Neural cell (in vitro differentiated cells): Measurements from ENCODE around the gene OR10H5. TPM values are rescaled to one million over a fixed set of nuclear protein-coding genes. Genes with fewer than 3 reads are reported as not detected.
"Not testable (repeated sequence)": the region's sequence is repeated elsewhere in the genome, so short reads cannot be mapped to it uniquely, and the experiment has no call there.

Source experiments
- H2AFZ ChIP-seq: fragments of 200-600, 300-800 bp; sonication (generic), shearing (Covaris generic); 2 replicates; pipeline ENCODE4 v1.6.0; 2014; ENCODE audit warnings: low read depth, mild to moderate bottlenecking, antibody characterized with exemption, low read length, moderate library complexity
- H3F3A ChIP-seq: fragments of 200-600 bp; shearing (Covaris generic); 2 replicates; pipeline ENCODE4 v1.6.1; 2016; ENCODE audit warnings: mild to moderate bottlenecking, moderate library complexity, mixed read lengths, antibody characterized with exemption, low read length; ENCODE audit not compliant: insufficient read depth, poor library complexity, severe bottlenecking
- H3K27ac ChIP-seq: fragments of 200-600, 300-800 bp; sonication (generic), shearing (Covaris generic); 2 replicates; pipeline ENCODE4 v1.5.1; 2014; ENCODE audit warnings: mild to moderate bottlenecking, low read length, moderate library complexity
- H3K27me3 ChIP-seq: fragments of 300-800, 200-600 bp; sonication (generic), shearing (Covaris generic); 2 replicates; pipeline ENCODE4 v1.6.0; 2014; ENCODE audit warnings: mild to moderate bottlenecking, low read depth, low read length, moderate library complexity; ENCODE audit not compliant: insufficient read depth
- H3K36me3 ChIP-seq: fragments of 300-800, 200-600 bp; sonication (generic), shearing (Covaris generic); 2 replicates; pipeline ENCODE4 v1.5.1; 2014; ENCODE audit warnings: mild to moderate bottlenecking, antibody characterized with exemption, low read length, moderate library complexity; ENCODE audit not compliant: insufficient read depth
- H3K4me2 ChIP-seq: fragments of 300-800, 200-600 bp; sonication (generic), shearing (Covaris generic); 2 replicates; pipeline ENCODE4 v1.6.0; 2014; ENCODE audit warnings: mild to moderate bottlenecking, low read length
- H3K4me3 ChIP-seq: fragments of 300-800, 200-600 bp; sonication (generic), shearing (Covaris generic); 2 replicates; pipeline ENCODE4 v1.5.1; 2014; ENCODE audit warnings: mild to moderate bottlenecking, low read length, moderate library complexity
- H3K79me2 ChIP-seq: fragments of 200-600 bp; shearing (Covaris generic); replicated peaks from 2 replicates; pipeline ENCODE4 v1.6.0; 2014; ENCODE audit warnings: mild to moderate bottlenecking, low read length, moderate library complexity; ENCODE audit not compliant: insufficient read depth
- H3K9ac ChIP-seq: fragments of 300-800, 200-600 bp; sonication (generic), shearing (Covaris generic); 2 replicates; pipeline ENCODE4 v1.6.1; 2016; ENCODE audit warnings: mild to moderate bottlenecking, low read length, mixed read lengths
- H3K9me2 ChIP-seq: fragments of 200-600 bp; shearing (Covaris generic); 2 replicates; pipeline ENCODE4 v1.6.1; 2016; ENCODE audit warnings: mild to moderate bottlenecking, low read length, mixed read lengths; ENCODE audit not compliant: insufficient read depth
- H3K9me3 ChIP-seq: fragments of 200-600, 300-800 bp; sonication (generic), shearing (Covaris generic); 2 replicates; pipeline ENCODE4 v1.6.1; 2016; ENCODE audit warnings: mild to moderate bottlenecking, mixed run types, low read length, moderate library complexity, mixed read lengths
- H4K20me1 ChIP-seq: fragments of 200-600 bp; shearing (Covaris generic); 2 replicates; pipeline ENCODE4 v1.6.1; 2016; ENCODE audit warnings: mild to moderate bottlenecking, mixed run types; ENCODE audit not compliant: insufficient read depth
- CTCF ChIP-seq: fragments of 450-650 bp; IDR thresholded peaks from 2 replicates; pipeline ENCODE4 v1.5.1; 2014; ENCODE audit warnings: antibody characterized with exemption, mild to moderate bottlenecking, moderate library complexity; ENCODE audit not compliant: poor library complexity, severe bottlenecking
- EP300 ChIP-seq: fragments of 450-650 bp; conservative IDR thresholded peaks from 2 replicates; pipeline ENCODE4 v1.6.1; 2014; ENCODE audit warnings: antibody characterized with exemption, mild to moderate bottlenecking, moderate library complexity; ENCODE audit not compliant: poor library complexity, severe bottlenecking
- EZH2 ChIP-seq: fragments of 200-600, 300-800 bp; shearing (Covaris generic), sonication (generic); IDR thresholded peaks from 2 replicates; pipeline ENCODE4 v1.6.1; 2014; ENCODE audit warnings: antibody characterized with exemption, low read length, borderline replicate concordance, mild to moderate bottlenecking; ENCODE audit not compliant: insufficient read depth, poor library complexity, severe bottlenecking
- MXI1 ChIP-seq: fragments of 450-650 bp; conservative IDR thresholded peaks from 2 replicates; pipeline ENCODE4 v1.6.1; 2014; ENCODE audit warnings: antibody characterized with exemption, mild to moderate bottlenecking; ENCODE audit not compliant: poor library complexity, severe bottlenecking
- POLR2AphosphoS5 ChIP-seq: IDR thresholded peaks from 2 replicates; pipeline ENCODE4 v1.6.1; 2012
- RAD21 ChIP-seq: fragments of 450-650 bp; conservative IDR thresholded peaks from 2 replicates; pipeline ENCODE4 v1.6.1; 2014; ENCODE audit warnings: antibody characterized with exemption, mild to moderate bottlenecking, moderate library complexity
- SMC3 ChIP-seq: fragments of 450-650 bp; conservative IDR thresholded peaks from 2 replicates; pipeline ENCODE4 v1.6.1; 2014; ENCODE audit warnings: antibody characterized with exemption, mild to moderate bottlenecking, moderate library complexity; ENCODE audit not compliant: poor library complexity
- TAF1 ChIP-seq: IDR thresholded peaks from 2 replicates; pipeline ENCODE4 v1.6.1; 2012; ENCODE audit warnings: low read depth
- polyA plus RNA-seq: library from polyadenylated mRNA; depleted of rRNA; stranded (reverse); fragments of >200 nt; gene quantifications from 2 replicates; pipeline ENCODE4 v1.2.3, GENCODE V29; 2014
- TF ChIP-seq, protein P1 (sequence below): IDR thresholded peaks from 2 replicates; pipeline ENCODE4 v1.6.1; 2012; ENCODE audit warnings: borderline replicate concordance

Gene OR10H5
- polyA plus RNA-seq, 1 donor from 2014 or later: not detected

GRCh38 chr19:15831626-15832025 is 44.2 kb downstream of the OR10H5 start (continued):
- no peak for TF ChIP-seq CTCF

DNA sequence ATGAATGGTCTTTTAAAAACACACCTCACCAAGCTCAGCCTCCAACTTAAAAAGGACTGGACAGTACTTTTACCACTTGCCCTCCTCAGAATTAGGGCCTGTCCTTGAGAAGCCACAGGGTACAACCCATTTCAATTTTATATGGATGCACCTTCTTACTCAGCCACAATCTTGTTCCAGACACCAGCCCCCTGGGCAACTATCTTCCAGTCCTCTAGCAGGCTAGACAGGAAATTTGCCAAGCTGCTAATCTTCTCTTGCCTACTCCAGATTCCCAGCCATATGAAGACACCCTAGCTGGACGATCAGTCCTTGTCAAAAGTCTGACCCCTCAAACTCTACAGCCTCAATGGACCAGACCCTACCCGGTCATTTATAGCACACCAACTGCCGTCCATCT is 46.8 kb downstream of the OR10H5 start:
- H3K9ac ChIP-seq, H3K4me2 ChIP-seq, H2AFZ ChIP-seq, H4K20me1 ChIP-seq, H3K36me3 ChIP-seq, H3K4me3 ChIP-seq, H3K9me3 ChIP-seq, H3K9me2 ChIP-seq, H3K27me3 ChIP-seq, H3F3A ChIP-seq, H3K79me2 ChIP-seq, H3K27ac ChIP-seq: not testable (repeated sequence)

DNA sequence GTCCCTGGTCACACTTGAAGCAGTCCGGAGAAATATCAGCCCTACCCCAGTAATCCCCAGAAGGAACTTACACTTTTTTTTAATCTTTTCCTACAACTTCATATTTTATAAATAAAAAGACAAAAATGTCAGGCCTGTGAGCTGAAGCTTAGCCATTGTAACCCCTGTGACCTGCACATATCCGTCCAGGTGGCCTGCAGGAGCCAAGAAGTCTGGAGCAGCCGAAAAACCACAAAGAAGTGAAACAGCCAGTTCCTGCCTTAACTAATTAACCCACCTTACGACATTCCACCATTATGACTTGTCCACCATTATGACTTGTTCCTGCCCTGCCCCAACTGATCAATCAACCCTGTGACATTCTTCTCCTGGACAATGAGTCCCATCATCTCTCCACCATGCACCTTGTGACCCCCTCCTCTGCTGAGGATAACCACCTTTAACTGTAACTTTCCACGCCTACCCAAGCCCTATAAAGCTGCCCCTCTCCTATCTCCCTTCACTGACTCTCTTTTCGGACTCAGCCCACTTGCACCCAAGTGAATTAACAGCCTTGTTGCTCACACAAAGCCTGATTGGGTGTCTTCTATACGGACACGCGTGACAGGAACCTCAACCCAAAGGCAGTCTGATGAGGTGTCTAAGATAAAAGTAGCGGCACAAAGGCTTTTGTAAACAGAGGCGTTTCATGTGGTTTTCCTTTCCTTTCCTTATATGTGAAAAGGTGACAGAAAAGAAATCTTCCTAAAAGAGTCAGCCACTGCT is 48.3 kb downstream of the OR10H5 start:
- not testable (repeated sequence) for H3K9ac ChIP-seq, H3K4me2 ChIP-seq, H2AFZ ChIP-seq, H3K27ac ChIP-seq, H3K9me2 ChIP-seq, H3K27me3 ChIP-seq, H4K20me1 ChIP-seq, H3K79me2 ChIP-seq, H3K9me3 ChIP-seq, H3K36me3 ChIP-seq, H3K4me3 ChIP-seq, H3F3A ChIP-seq

- no peak for TF ChIP-seq RAD21
- TF ChIP-seq EZH2: no peak
- no peak for TF ChIP-seq SMC3
- no peak for TF ChIP-seq MXI1
- no peak for TF ChIP-seq CTCF
- TF ChIP-seq TAF1: no peak
- no peak for TF ChIP-seq POLR2AphosphoS5
- no peak for TF ChIP-seq EP300
- TF ChIP-seq, protein P1, sequence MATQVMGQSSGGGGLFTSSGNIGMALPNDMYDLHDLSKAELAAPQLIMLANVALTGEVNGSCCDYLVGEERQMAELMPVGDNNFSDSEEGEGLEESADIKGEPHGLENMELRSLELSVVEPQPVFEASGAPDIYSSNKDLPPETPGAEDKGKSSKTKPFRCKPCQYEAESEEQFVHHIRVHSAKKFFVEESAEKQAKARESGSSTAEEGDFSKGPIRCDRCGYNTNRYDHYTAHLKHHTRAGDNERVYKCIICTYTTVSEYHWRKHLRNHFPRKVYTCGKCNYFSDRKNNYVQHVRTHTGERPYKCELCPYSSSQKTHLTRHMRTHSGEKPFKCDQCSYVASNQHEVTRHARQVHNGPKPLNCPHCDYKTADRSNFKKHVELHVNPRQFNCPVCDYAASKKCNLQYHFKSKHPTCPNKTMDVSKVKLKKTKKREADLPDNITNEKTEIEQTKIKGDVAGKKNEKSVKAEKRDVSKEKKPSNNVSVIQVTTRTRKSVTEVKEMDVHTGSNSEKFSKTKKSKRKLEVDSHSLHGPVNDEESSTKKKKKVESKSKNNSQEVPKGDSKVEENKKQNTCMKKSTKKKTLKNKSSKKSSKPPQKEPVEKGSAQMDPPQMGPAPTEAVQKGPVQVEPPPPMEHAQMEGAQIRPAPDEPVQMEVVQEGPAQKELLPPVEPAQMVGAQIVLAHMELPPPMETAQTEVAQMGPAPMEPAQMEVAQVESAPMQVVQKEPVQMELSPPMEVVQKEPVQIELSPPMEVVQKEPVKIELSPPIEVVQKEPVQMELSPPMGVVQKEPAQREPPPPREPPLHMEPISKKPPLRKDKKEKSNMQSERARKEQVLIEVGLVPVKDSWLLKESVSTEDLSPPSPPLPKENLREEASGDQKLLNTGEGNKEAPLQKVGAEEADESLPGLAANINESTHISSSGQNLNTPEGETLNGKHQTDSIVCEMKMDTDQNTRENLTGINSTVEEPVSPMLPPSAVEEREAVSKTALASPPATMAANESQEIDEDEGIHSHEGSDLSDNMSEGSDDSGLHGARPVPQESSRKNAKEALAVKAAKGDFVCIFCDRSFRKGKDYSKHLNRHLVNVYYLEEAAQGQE: no peak
- no peaks in the 10 kb centered on the region for H3F3A ChIP-seq
- H3K27ac ChIP-seq: no peak overlapping the region
- peaks cover 8% of the 10 kb centered on the region for H3K9me3 ChIP-seq
- H3K4me3 ChIP-seq: no peak overlapping the region
- no peak overlapping the region for H3K9ac ChIP-seq
- no peaks in the 10 kb centered on the region for H4K20me1 ChIP-seq
- no peaks in the 10 kb centered on the region for H3K9me2 ChIP-seq
- H3K4me2 ChIP-seq: no peak overlapping the region
- no peak overlapping the region for H2AFZ ChIP-seq
- H3K36me3 ChIP-seq: no peaks in the 10 kb centered on the region
- no peaks in the 10 kb centered on the region for H3K27me3 ChIP-seq
- H3K79me2 ChIP-seq: no peaks in the 10 kb centered on the region
These were observed 49.1 kb downstream of the OR10H5 start for GRCh38 chr19:15836330-15837220.
